Effector memory CD4-positive, alpha-beta T cell (primary cell): ENCODE measurements around the gene FAM237B.

Source experiments
- DNase-seq, 3 donors: peaks; one replicate each; pipeline ENCODE4 v3.0.0-alpha.2; 2020
- H3K27ac ChIP-seq: 2 replicates; pipeline ENCODE4 v1.7.0; 2013; ENCODE audit warnings: mild to moderate bottlenecking, low read length, moderate library complexity; ENCODE audit not compliant: insufficient read depth, poor library complexity, severe bottlenecking
- H3K27me3 ChIP-seq: replicated peaks from 2 replicates; pipeline ENCODE4 v1.7.0; 2013; ENCODE audit warnings: mild to moderate bottlenecking, low read length; ENCODE audit not compliant: insufficient read depth, control insufficient read depth, poor library complexity, severe bottlenecking
- H3K36me3 ChIP-seq: 2 replicates; pipeline ENCODE4 v1.7.0; 2013; ENCODE audit warnings: mild to moderate bottlenecking, low read length, moderate library complexity; ENCODE audit not compliant: control insufficient read depth, insufficient read depth
- H3K4me1 ChIP-seq: 2 replicates; pipeline ENCODE4 v1.7.0; 2013; ENCODE audit warnings: low read length, mild to moderate bottlenecking; ENCODE audit not compliant: control insufficient read depth, insufficient read depth, poor library complexity, severe bottlenecking
- H3K4me3 ChIP-seq: 2 replicates; pipeline ENCODE4 v1.7.0; 2013; ENCODE audit warnings: low read length, low read depth, mild to moderate bottlenecking; ENCODE audit not compliant: insufficient read depth, poor library complexity, severe bottlenecking
- H3K9me3 ChIP-seq: 2 replicates; pipeline ENCODE4 v1.7.0; 2013; ENCODE audit warnings: mild to moderate bottlenecking, low read length, moderate library complexity; ENCODE audit not compliant: control insufficient read depth

Gene FAM237B

DNA sequence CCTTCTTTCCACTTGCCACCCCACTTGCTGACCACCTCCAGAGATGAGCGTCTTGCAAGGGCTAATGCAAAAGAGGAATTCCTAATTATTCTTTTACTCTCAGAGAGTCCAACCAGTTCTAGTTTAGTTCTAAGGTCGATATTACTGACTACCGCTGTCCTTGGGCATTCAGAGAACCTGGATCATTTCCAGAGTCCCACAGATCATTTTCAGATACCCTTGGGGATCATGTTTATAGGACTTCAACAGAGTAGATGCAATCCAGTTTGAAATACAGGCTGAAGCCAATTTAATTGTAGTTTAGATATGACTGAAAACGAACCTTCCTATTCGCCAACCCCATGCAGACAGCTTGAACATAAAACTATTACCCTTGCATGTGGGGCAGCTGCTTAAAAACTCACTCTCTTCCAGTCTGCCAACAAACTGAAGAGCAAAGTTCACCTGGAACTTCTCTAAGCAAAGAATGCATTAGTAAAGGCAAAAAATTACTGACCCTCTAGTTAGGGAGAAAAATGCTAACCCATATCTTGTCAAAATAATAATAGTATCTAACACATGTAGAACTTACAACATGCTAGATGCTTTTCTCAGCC, 53.7 kb downstream of the FAM237B start:
- H3K9me3 ChIP-seq: no peaks in the 10 kb centered on the region
- no peaks in the 10 kb centered on the region for H3K36me3 ChIP-seq
- H3K4me3 ChIP-seq: no peak overlapping the region
- DNase-seq: no peak
- H3K27ac ChIP-seq: no peak overlapping the region
- H3K27me3 ChIP-seq: no peaks in the 10 kb centered on the region
- no peaks in the 10 kb centered on the region for H3K4me1 ChIP-seq

DNA sequence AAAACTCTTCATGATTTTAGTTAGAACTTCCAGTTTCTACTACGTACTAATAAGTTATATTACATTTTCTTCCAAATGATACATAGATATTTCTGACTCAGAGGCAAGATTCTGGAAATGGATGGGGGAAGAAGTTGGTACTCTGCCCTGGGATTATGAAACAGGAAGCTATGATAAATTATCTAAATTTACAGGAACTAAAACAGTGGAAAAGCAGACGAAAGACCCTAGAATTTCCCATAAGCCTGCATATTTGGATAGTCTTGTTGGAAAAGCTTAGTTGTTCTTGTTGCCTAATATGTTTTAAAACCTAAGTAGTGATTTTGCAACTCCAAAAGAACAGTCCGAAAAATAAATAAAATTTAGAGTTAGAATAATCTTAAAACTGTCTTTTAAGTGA, 54.3 kb downstream of the FAM237B start:
- Histone ChIP-seq H3K27me3 (no peaks in the 10 kb centered on the region), H3K27ac (no peak overlapping the region), H3K9me3 (no peaks in the 10 kb centered on the region), H3K4me1 (no peaks in the 10 kb centered on the region), H3K36me3 (no peaks in the 10 kb centered on the region), H3K4me3 (no peak overlapping the region)
- no peak for DNase-seq
